Loucy (cell line): ENCODE data around the gene SURF1.

Experiments used
- EZH2phosphoT487 ChIP-seq: fragments of 200-600 bp; IDR thresholded peaks from 2 replicates; pipeline ENCODE4 v1.6.1; 2018; ENCODE audit warnings: antibody characterized with exemption, mild to moderate bottlenecking, moderate library complexity, borderline replicate concordance
- TF ChIP-seq, protein P1 (sequence below): fragments of 200-600 bp; sonication (generic); conservative IDR thresholded peaks from 2 replicates; pipeline ENCODE4 v1.5.1; 2014; ENCODE audit warnings: mild to moderate bottlenecking, antibody characterized with exemption, low read length

DNA sequence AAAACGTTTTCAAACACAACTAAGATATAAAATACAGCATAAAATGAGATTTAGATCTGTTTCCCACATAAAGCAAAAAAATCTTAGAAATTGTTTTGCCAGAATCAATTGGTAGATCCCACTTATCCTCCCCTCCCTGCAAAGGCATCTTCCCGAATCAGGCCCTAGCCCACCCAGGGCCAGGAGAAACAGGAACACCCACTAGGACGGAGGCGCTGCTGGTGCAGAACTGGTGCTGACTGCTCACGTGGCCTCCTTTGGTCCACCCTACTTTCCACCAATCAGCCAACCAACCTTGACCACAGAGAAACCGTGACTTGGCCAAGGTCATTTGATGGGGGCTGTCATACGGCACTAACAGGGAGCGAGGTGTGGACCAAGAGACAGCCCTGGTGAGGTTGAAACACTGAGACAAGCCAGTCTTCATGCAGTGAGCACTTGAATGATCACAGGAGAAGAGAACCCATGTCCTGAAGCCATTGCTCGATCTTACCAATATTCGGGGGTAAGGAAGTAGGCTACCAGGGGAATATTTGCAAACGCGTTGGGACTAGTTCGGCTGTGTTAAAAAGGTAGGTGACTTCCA, 5.3 kb upstream of the SURF1 start:
- TF ChIP-seq, protein P1, sequence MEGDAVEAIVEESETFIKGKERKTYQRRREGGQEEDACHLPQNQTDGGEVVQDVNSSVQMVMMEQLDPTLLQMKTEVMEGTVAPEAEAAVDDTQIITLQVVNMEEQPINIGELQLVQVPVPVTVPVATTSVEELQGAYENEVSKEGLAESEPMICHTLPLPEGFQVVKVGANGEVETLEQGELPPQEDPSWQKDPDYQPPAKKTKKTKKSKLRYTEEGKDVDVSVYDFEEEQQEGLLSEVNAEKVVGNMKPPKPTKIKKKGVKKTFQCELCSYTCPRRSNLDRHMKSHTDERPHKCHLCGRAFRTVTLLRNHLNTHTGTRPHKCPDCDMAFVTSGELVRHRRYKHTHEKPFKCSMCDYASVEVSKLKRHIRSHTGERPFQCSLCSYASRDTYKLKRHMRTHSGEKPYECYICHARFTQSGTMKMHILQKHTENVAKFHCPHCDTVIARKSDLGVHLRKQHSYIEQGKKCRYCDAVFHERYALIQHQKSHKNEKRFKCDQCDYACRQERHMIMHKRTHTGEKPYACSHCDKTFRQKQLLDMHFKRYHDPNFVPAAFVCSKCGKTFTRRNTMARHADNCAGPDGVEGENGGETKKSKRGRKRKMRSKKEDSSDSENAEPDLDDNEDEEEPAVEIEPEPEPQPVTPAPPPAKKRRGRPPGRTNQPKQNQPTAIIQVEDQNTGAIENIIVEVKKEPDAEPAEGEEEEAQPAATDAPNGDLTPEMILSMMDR: no peak
- TF ChIP-seq EZH2phosphoT487: no peak
